ENCODE data around the gene PABPC1L2B.
"Not testable (repeated sequence)": the region's sequence is repeated elsewhere in the genome, so short reads cannot be mapped to it uniquely, and the experiment has no call there.

GRCh38 chrX:73002733-73003132 lies at the start of gene PABPC1L2B:
- TF ChIP-seq CTCF (IDR thresholded peaks at IDR 0.05; ENCODE audit: low read depth, low read length, missing input control); EGR1 (IDR thresholded peaks at IDR 0.05; ENCODE audit: low read depth in 2 of 2); RAD21 (IDR thresholded peaks at IDR 0.05); MAX (IDR thresholded peaks at IDR 0.05); REST (IDR thresholded peaks at IDR 0.05); SP1 (IDR thresholded peaks at IDR 0.05); TAF1 (conservative IDR thresholded peaks at IDR 0.05): not testable (repeated sequence)

All from liver (tissue), 3 donors.